ENCODE measurements around the gene ZC3H6. TPM values are rescaled to one million over a fixed set of nuclear protein-coding genes. Genes with fewer than 3 reads are reported as not detected.

The ZC3H6 gene
- polyA plus RNA-seq, 2 of the 4 experiments (the other 2 are of a cell fraction), result 0.75 to 1.9 TPM

GRCh38 chr2:112272669-112273068, 2.7 kb upstream of the ZC3H6 start (continued):
- TF ChIP-seq E2F6 (IDR thresholded peaks at IDR 0.05; ENCODE audit: borderline replicate concordance, low read depth) (no peak), TFCP2L1 (CRISPR knock-in tag; IDR thresholded peaks at IDR 0.05) (no peak), CHD2 (IDR thresholded peaks at IDR 0.05; ENCODE audit: low read length, partially characterized antibody) (no peak), USF2 (IDR thresholded peaks at IDR 0.05) (no peak)

DNA sequence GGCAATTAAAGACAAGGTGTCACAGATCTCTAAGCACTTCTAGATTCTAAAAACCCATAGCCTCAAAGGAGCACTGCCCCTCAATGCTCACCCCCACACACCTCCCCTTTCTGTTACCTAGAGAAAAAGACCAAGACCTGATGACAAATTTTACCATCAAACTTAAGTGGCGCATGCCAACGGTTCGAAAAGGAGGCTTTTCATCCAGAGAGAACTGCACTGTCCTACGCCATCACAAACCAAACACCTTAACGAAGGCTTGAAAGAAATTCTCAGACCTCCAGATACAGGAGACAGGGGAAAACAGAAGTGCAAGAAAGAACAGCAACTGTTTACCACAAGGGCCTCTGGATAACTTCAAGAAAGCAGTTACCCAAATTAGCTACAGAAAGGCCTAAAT, 2.0 kb upstream of the ZC3H6 start:
- no peak overlapping the region for H3K4me3 ChIP-seq
- ChIA-PET CTCF (interaction anchor here (2.7 kb wide), 1 partner anchor 13 kb away, joined by 12 read pairs; no protein-coding TSS in a partner anchor), POLR2A (interaction anchor here (0.6 to 0.7 kb wide), 2 partner anchors 750 to 846 kb away, joined by 3 read pairs; no protein-coding TSS in a partner anchor)
- FAIRE-seq (no peak), DNase-seq (ENCODE audit: low read depth in 1 of 2, low spot score in 1 of 2) (no peak), ATAC-seq (no peak)
- H3K4me1 ChIP-seq, result 0 out of 3 replicates have a peak, but pooled peaks cover 5% of the 10 kb centered on the region
- TF ChIP-seq CHD2 (IDR thresholded peaks at IDR 0.05; ENCODE audit: low read length, partially characterized antibody), result no peak
- no peak for TF ChIP-seq ZC3H11A (IDR thresholded peaks at IDR 0.05)
- TF ChIP-seq RFX5 (IDR thresholded peaks at IDR 0.05), result no peak
- no peak for TF ChIP-seq FOSB (CRISPR knock-in tag; IDR thresholded peaks at IDR 0.05)
- TF ChIP-seq TFCP2L1 (CRISPR knock-in tag; IDR thresholded peaks at IDR 0.05), result no peak
- TF ChIP-seq RNF2 (IDR thresholded peaks at IDR 0.05; ENCODE audit: borderline replicate concordance, low read depth), result no peak
- no peak for TF ChIP-seq EHMT2 (IDR thresholded peaks at IDR 0.05; ENCODE audit: low read depth)
- no peak for TF ChIP-seq ELK1 (IDR thresholded peaks at IDR 0.05; ENCODE audit: low read depth, low read length)
- TF ChIP-seq NPAS2 (CRISPR knock-in tag; IDR thresholded peaks at IDR 0.05; ENCODE audit: borderline replicate concordance), result no peak
- TF ChIP-seq CBX8 (IDR thresholded peaks at IDR 0.05), result no peak
- no peak for TF ChIP-seq HOXB5 (CRISPR knock-in tag; IDR thresholded peaks at IDR 0.05)
- no peak for TF ChIP-seq BHLHE40 (IDR thresholded peaks at IDR 0.05; ENCODE audit: low read depth, low read length)
- no peak for TF ChIP-seq RAD21 (conservative IDR thresholded peaks at IDR 0.05 in 1 of 2, IDR thresholded peaks at IDR 0.05 in 1 of 2)
- TF ChIP-seq CBX2 (IDR thresholded peaks at IDR 0.05; ENCODE audit: borderline replicate concordance, low read depth), result no peak
- no peak for TF ChIP-seq RARB (CRISPR knock-in tag; IDR thresholded peaks at IDR 0.05)
- TF ChIP-seq, protein P1, sequence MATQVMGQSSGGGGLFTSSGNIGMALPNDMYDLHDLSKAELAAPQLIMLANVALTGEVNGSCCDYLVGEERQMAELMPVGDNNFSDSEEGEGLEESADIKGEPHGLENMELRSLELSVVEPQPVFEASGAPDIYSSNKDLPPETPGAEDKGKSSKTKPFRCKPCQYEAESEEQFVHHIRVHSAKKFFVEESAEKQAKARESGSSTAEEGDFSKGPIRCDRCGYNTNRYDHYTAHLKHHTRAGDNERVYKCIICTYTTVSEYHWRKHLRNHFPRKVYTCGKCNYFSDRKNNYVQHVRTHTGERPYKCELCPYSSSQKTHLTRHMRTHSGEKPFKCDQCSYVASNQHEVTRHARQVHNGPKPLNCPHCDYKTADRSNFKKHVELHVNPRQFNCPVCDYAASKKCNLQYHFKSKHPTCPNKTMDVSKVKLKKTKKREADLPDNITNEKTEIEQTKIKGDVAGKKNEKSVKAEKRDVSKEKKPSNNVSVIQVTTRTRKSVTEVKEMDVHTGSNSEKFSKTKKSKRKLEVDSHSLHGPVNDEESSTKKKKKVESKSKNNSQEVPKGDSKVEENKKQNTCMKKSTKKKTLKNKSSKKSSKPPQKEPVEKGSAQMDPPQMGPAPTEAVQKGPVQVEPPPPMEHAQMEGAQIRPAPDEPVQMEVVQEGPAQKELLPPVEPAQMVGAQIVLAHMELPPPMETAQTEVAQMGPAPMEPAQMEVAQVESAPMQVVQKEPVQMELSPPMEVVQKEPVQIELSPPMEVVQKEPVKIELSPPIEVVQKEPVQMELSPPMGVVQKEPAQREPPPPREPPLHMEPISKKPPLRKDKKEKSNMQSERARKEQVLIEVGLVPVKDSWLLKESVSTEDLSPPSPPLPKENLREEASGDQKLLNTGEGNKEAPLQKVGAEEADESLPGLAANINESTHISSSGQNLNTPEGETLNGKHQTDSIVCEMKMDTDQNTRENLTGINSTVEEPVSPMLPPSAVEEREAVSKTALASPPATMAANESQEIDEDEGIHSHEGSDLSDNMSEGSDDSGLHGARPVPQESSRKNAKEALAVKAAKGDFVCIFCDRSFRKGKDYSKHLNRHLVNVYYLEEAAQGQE (IDR thresholded peaks at IDR 0.05), result no peak
- no peak for TF ChIP-seq ZNF302 (CRISPR knock-in tag; IDR thresholded peaks at IDR 0.05)
- no peak for TF ChIP-seq MAFK (IDR thresholded peaks at IDR 0.05; ENCODE audit: partially characterized antibody)
- H3K27ac ChIP-seq, result no peak overlapping the region
- H3K9me3 ChIP-seq, result no peaks in the 10 kb centered on the region
- H3K4me2 ChIP-seq, result no peak overlapping the region
- WGBS (ENCODE audit: missing lambda C conversion rate), result 92% methylated on average over 5 of the region's 5 CpGs

All from A549 (cell line).